SK-N-MC (cell line): ENCODE results near the gene NKD1.

Experiments used
- EZH2 ChIP-seq: fragments of 200-600 bp; sonication (generic); IDR thresholded peaks from one replicate; pipeline ENCODE4 v1.6.1; 2017; ENCODE audit warnings: antibody characterized with exemption
- FOXP2 ChIP-seq: optimal IDR thresholded peaks from 2 replicates; pipeline ENCODE3; 2011; ENCODE audit warnings: mild to moderate bottlenecking, moderate library complexity; ENCODE audit not compliant: insufficient read depth; ENCODE audit errors: extremely low read length, control extremely low read depth
- POLR2AphosphoS5 ChIP-seq: IDR thresholded peaks from 2 replicates; pipeline ENCODE4 v1.6.1; 2012; ENCODE audit warnings: mild to moderate bottlenecking, low read depth, low read length, borderline replicate concordance

- TF ChIP-seq EZH2 (no peak), POLR2AphosphoS5 (no peak), FOXP2 (no peak)
Observed at GRCh38 chr16:50553731-50554360, 5.7 kb downstream of the NKD1 start.
